Astrocyte (in vitro differentiated cells and primary cell): ENCODE measurements around the gene TRAF3IP1. TPM values are rescaled to one million over a fixed set of nuclear protein-coding genes. Genes with fewer than 3 reads are reported as not detected.
"Not testable (repeated sequence)": the region's sequence is repeated elsewhere in the genome, so short reads cannot be mapped to it uniquely, and the experiment has no call there.

Experiments used
- DNase-seq: peaks from one replicate; pipeline ENCODE4 v3.0.0-alpha.2; 2010; ENCODE audit warnings: low read depth
- FAIRE-seq: peaks from 2 replicates; lab custom pipeline; 2011; peaks lifted over from hg19 to GRCh38; lab: Jason Lieb, UNC
- H2AFZ ChIP-seq: 2 replicates; pipeline ENCODE4 v1.6.0; 2012; ENCODE audit warnings: low read depth, low read length, inconsistent platforms
- H3K27ac ChIP-seq: 2 replicates; pipeline ENCODE4 v1.5.1; 2011; ENCODE audit warnings: low read depth, low read length, inconsistent platforms
- H3K27me3 ChIP-seq: 2 replicates; pipeline ENCODE4 v1.6.0; 2011; ENCODE audit warnings: low read length, inconsistent platforms; ENCODE audit not compliant: insufficient read depth
- H3K36me3 ChIP-seq: 2 replicates; pipeline ENCODE4 v1.5.1; 2011; ENCODE audit warnings: low read length, inconsistent platforms; ENCODE audit not compliant: insufficient read depth
- H3K4me1 ChIP-seq: 2 replicates; pipeline ENCODE4 v1.5.1; 2011; ENCODE audit warnings: low read length, inconsistent platforms; ENCODE audit not compliant: insufficient read depth
- H3K4me2 ChIP-seq: 2 replicates; pipeline ENCODE4 v1.6.0; 2012; ENCODE audit warnings: low read length, inconsistent platforms
- H3K4me3 ChIP-seq: 2 replicates; pipeline ENCODE4 v1.5.1; 2011; ENCODE audit warnings: low read depth, mild to moderate bottlenecking, low read length, inconsistent platforms; ENCODE audit not compliant: insufficient read depth
- H3K79me2 ChIP-seq: 2 replicates; pipeline ENCODE4 v1.6.0; 2012; ENCODE audit warnings: mild to moderate bottlenecking, low read length, inconsistent platforms; ENCODE audit not compliant: insufficient read depth
- H3K9ac ChIP-seq: 2 replicates; pipeline ENCODE4 v1.6.0; 2012; ENCODE audit warnings: mild to moderate bottlenecking, low read length, inconsistent platforms
- H3K9me3 ChIP-seq: 2 replicates; pipeline ENCODE4 v1.5.1; 2012; ENCODE audit warnings: low read depth, mild to moderate bottlenecking, low read length, inconsistent platforms; ENCODE audit not compliant: insufficient read depth
- H4K20me1 ChIP-seq: 2 replicates; pipeline ENCODE4 v1.6.0; 2012; ENCODE audit warnings: low read length, inconsistent platforms; ENCODE audit not compliant: insufficient read depth
- H3K27ac Mint-ChIP-seq: one replicate; pipeline ENCODE4 v1.8.0; 2021; ENCODE audit warnings: mild to moderate bottlenecking, mixed read lengths; ENCODE audit not compliant: unreplicated experiment
- H3K27me3 Mint-ChIP-seq: one replicate; pipeline ENCODE4 v1.8.0; 2021; ENCODE audit warnings: low read depth, mixed read lengths; ENCODE audit not compliant: unreplicated experiment
- H3K36me3 Mint-ChIP-seq: one replicate; pipeline ENCODE4 v1.8.0; 2021; ENCODE audit warnings: low read depth, mixed read lengths; ENCODE audit not compliant: unreplicated experiment
- H3K4me1 Mint-ChIP-seq: one replicate; pipeline ENCODE4 v1.8.0; 2021; ENCODE audit warnings: low read depth, mixed read lengths; ENCODE audit not compliant: unreplicated experiment
- H3K4me3 Mint-ChIP-seq: one replicate; pipeline ENCODE4 v1.8.0; 2021; ENCODE audit warnings: mild to moderate bottlenecking, moderate library complexity, mixed read lengths; ENCODE audit not compliant: unreplicated experiment
- H3K9me3 Mint-ChIP-seq: one replicate; pipeline ENCODE4 v1.8.0; 2021; ENCODE audit warnings: mild to moderate bottlenecking, mixed read lengths; ENCODE audit not compliant: unreplicated experiment
- CTCF ChIP-seq: IDR thresholded peaks from 2 replicates; pipeline ENCODE4 v1.5.1; 2011; ENCODE audit warnings: low read depth, mild to moderate bottlenecking, inconsistent platforms, low read length, moderate library complexity; ENCODE audit not compliant: insufficient read depth
- EZH2 ChIP-seq: IDR thresholded peaks from 2 replicates; pipeline ENCODE4 v1.6.1; 2012; ENCODE audit warnings: mild to moderate bottlenecking, low read length, inconsistent platforms; ENCODE audit not compliant: insufficient read depth
- total RNA-seq: library from RNA; stranded (reverse); gene quantifications from 2 replicates; pipeline ENCODE4 v1.2.1, GENCODE V29; 2021

Gene TRAF3IP1
- total RNA-seq, 1 donor from 2014 or later: 19.6 TPM

- Histone ChIP-seq H2AFZ (no peak overlapping the region), H4K20me1 (no peaks in the 10 kb centered on the region), H3K36me3 (no peaks in the 10 kb centered on the region), H3K27ac (no peak overlapping the region), H3K79me2 (no peaks in the 10 kb centered on the region), H3K9me3 (no peaks in the 10 kb centered on the region), H3K4me3 (no peak overlapping the region), H3K4me1 (no peaks in the 10 kb centered on the region), H3K4me2 (peak overlapping the region; percentile 46), H3K9ac (no peak overlapping the region), H3K27me3 (no peaks in the 10 kb centered on the region)
- Mint-ChIP-seq H3K27ac (no peak overlapping the region), H3K36me3 (peaks cover 5% of the 10 kb centered on the region), H3K4me1 (no peaks in the 10 kb centered on the region), H3K27me3 (no peaks in the 10 kb centered on the region), H3K9me3 (peaks cover 7% of the 10 kb centered on the region), H3K4me3 (no peak overlapping the region)
- no peak for TF ChIP-seq EZH2
- TF ChIP-seq CTCF: no peak
- DNase-seq (no peak), FAIRE-seq (no peak)
These were observed 49.3 kb downstream of the TRAF3IP1 start for GRCh38 chr2:238369591-238370040.

GRCh38 chr2:238370094-238370822 is 49.9 kb downstream of the TRAF3IP1 start:
- FAIRE-seq (no peak), DNase-seq (no peak)
- H3K9me3 ChIP-seq: no peaks in the 10 kb centered on the region
- no peaks in the 10 kb centered on the region for H4K20me1 ChIP-seq
- no peaks in the 10 kb centered on the region for H3K27me3 ChIP-seq
- H3K36me3 Mint-ChIP-seq: peaks cover 5% of the 10 kb centered on the region
- no peak overlapping the region for H3K27ac Mint-ChIP-seq
- H3K36me3 ChIP-seq: no peaks in the 10 kb centered on the region
- H3K79me2 ChIP-seq: no peaks in the 10 kb centered on the region
- no peak overlapping the region for H2AFZ ChIP-seq
- peaks cover 7% of the 10 kb centered on the region for H3K9me3 Mint-ChIP-seq
- no peak for TF ChIP-seq EZH2
- no peak for TF ChIP-seq CTCF
- H3K4me2 ChIP-seq: no peak overlapping the region
- H3K4me3 Mint-ChIP-seq: no peak overlapping the region
- no peaks in the 10 kb centered on the region for H3K27me3 Mint-ChIP-seq
- H3K27ac ChIP-seq: no peak overlapping the region
- no peaks in the 10 kb centered on the region for H3K4me1 ChIP-seq
- no peaks in the 10 kb centered on the region for H3K4me1 Mint-ChIP-seq
- H3K9ac ChIP-seq: no peak overlapping the region
- no peak overlapping the region for H3K4me3 ChIP-seq

GRCh38 chr2:238370823-238371372 is 50.6 kb downstream of the TRAF3IP1 start:
- no peak overlapping the region for H2AFZ ChIP-seq
- no peak overlapping the region for H3K27ac ChIP-seq
- H3K4me1 ChIP-seq: no peaks in the 10 kb centered on the region
- peak; percentile 93 for TF ChIP-seq CTCF
- no peak for TF ChIP-seq EZH2
- H3K36me3 ChIP-seq: no peaks in the 10 kb centered on the region
- peaks cover 5% of the 10 kb centered on the region for H3K36me3 Mint-ChIP-seq
- no peaks in the 10 kb centered on the region for H3K9me3 ChIP-seq
- no peak overlapping the region for H3K4me2 ChIP-seq
- H4K20me1 ChIP-seq: no peaks in the 10 kb centered on the region
- FAIRE-seq (peak; percentile 58), DNase-seq (peak; percentile 37)
- no peak overlapping the region for H3K4me3 ChIP-seq
- H3K79me2 ChIP-seq: no peaks in the 10 kb centered on the region
- peaks cover 7% of the 10 kb centered on the region for H3K9me3 Mint-ChIP-seq
- no peak overlapping the region for H3K27ac Mint-ChIP-seq
- no peaks in the 10 kb centered on the region for H3K4me1 Mint-ChIP-seq
- no peaks in the 10 kb centered on the region for H3K27me3 ChIP-seq
- no peaks in the 10 kb centered on the region for H3K27me3 Mint-ChIP-seq
- no peak overlapping the region for H3K4me3 Mint-ChIP-seq
- no peak overlapping the region for H3K9ac ChIP-seq

- H3K9ac ChIP-seq, H3K27me3 ChIP-seq, H2AFZ ChIP-seq, H4K20me1 ChIP-seq, FAIRE-seq, H3K79me2 ChIP-seq, H3K4me3 Mint-ChIP-seq, H3K4me2 ChIP-seq, H3K36me3 Mint-ChIP-seq, H3K27me3 Mint-ChIP-seq, H3K4me1 Mint-ChIP-seq, H3K27ac ChIP-seq, H3K9me3 ChIP-seq, H3K4me1 ChIP-seq, H3K36me3 ChIP-seq, H3K27ac Mint-ChIP-seq, DNase-seq, H3K4me3 ChIP-seq, H3K9me3 Mint-ChIP-seq: not testable (repeated sequence)
These were observed 52.0 kb downstream of the TRAF3IP1 start for GRCh38 chr2:238372277-238372676.
